HepG2 (cell line): ENCODE data around the gene S100P. TPM values are rescaled to one million over a fixed set of nuclear protein-coding genes. Genes with fewer than 3 reads are reported as not detected.
A peak's percentile ranks its signal among the peaks of the same experiment; 100 is the strongest.

ENCODE experiments used
- ASH2L ChIP-seq: fragments of 300-600, 200-600 bp; sonication (generic); IDR thresholded peaks from 2 replicates; pipeline ENCODE4 v1.7.0; 2017; ENCODE audit warnings: low read depth, mild to moderate bottlenecking, moderate library complexity, mixed read lengths, low read length; ENCODE audit not compliant: insufficient read length
- CBX2 ChIP-seq, 2 experiments: fragments of 200-600 bp in 1 of 2; sonication (generic); formaldehyde crosslinking in 1 of 2; IDR thresholded peaks; 2 replicates each; pipeline versions ENCODE4 v1.7.0 to v1.8.1; 2018 to 2022; ENCODE audit warnings: low read depth in 2 of 2, low read length in 1 of 2, mild to moderate bottlenecking in 1 of 2, missing genetic modification reagents in 1 of 2
- KDM5A ChIP-seq: fragments of 200-600 bp; sonication (generic); IDR thresholded peaks from 2 replicates; pipeline ENCODE4 v1.7.0; 2018; ENCODE audit warnings: antibody characterized with exemption, mild to moderate bottlenecking, low read length, borderline replicate concordance
- MAF1 ChIP-seq: sonication (generic); formaldehyde crosslinking; IDR thresholded peaks from 2 replicates; pipeline ENCODE4 v1.5.0; 2020; ENCODE audit warnings: missing genetic modification reagents, borderline replicate concordance
- MED8 ChIP-seq: sonication (generic); formaldehyde crosslinking; IDR thresholded peaks from 2 replicates; pipeline ENCODE4 v1.8.1; 2023; ENCODE audit warnings: mild to moderate bottlenecking, missing genetic modification reagents; ENCODE audit not compliant: insufficient replicate concordance
- NFYB ChIP-seq: sonication (generic); formaldehyde crosslinking; IDR thresholded peaks from 2 replicates; pipeline ENCODE4 v1.4.0; 2020; ENCODE audit warnings: missing genetic modification reagents
- RCOR2 ChIP-seq: IDR thresholded peaks from 2 replicates; pipeline ENCODE4 v1.6.1; 2016; ENCODE audit warnings: missing biosample characterization, missing genetic modification reagents
- SRSF1 ChIP-seq: fragments of 200-400 bp; formaldehyde crosslinking; optimal IDR thresholded peaks from 2 replicates; pipeline ENCODE3; 2017; ENCODE audit warnings: mild to moderate bottlenecking, low read depth, low read length, moderate library complexity
- TBX3 ChIP-seq: fragments of 450-650 bp; IDR thresholded peaks from 2 replicates; pipeline ENCODE4 v1.6.1; 2017; ENCODE audit warnings: antibody characterized with exemption, mild to moderate bottlenecking, inconsistent platforms, borderline replicate concordance
- TEAD3 ChIP-seq: optimal IDR thresholded peaks from 2 replicates; pipeline ENCODE3; 2016; ENCODE audit warnings: borderline replicate concordance
- U2AF2 ChIP-seq: fragments of 200-400 bp; formaldehyde crosslinking; IDR thresholded peaks from 2 replicates; pipeline ENCODE4 v1.6.1; 2017; ENCODE audit warnings: low read depth, mild to moderate bottlenecking, low read length
- XBP1 ChIP-seq: sonication (generic); formaldehyde crosslinking; IDR thresholded peaks from 2 replicates; pipeline ENCODE4 v1.5.0; 2020; ENCODE audit warnings: missing genetic modification reagents
- ZNF207 ChIP-seq: fragments of 450-650 bp; IDR thresholded peaks from 2 replicates; pipeline ENCODE4 v1.6.1; 2016; ENCODE audit warnings: antibody characterized with exemption, borderline replicate concordance
- ZNF234 ChIP-seq: sonication (generic); formaldehyde crosslinking; conservative IDR thresholded peaks from 2 replicates; pipeline ENCODE4 v1.5.1; 2020; ENCODE audit warnings: mild to moderate bottlenecking, missing genetic modification reagents
- ZNF333 ChIP-seq: sonication (generic); formaldehyde crosslinking; IDR thresholded peaks from 2 replicates; pipeline ENCODE4 v1.4.0; 2020; ENCODE audit warnings: mild to moderate bottlenecking, missing genetic modification reagents, borderline replicate concordance
- ZNF792 ChIP-seq: IDR thresholded peaks from 2 replicates; pipeline ENCODE4 v1.6.1; 2016
- ZNF83 ChIP-seq: sonication (generic); formaldehyde crosslinking; IDR thresholded peaks from 2 replicates; pipeline ENCODE4 v1.4.0; 2020; ENCODE audit warnings: missing genetic modification reagents, mild to moderate bottlenecking, borderline replicate concordance
- polyA plus RNA-seq, 8 experiments: library from polyadenylated mRNA; depleted of rRNA in 3 of 8; stranded (reverse) in 7 of 8; unstranded in 1 of 8; fragments of >200 nt; fragmentation: Illumina TruSeq in 4 of 8; extraction: Trizol in 4 of 8; gene quantifications; 2 replicates each; pipeline versions ENCODE4 v1.2.1 to v1.2.3, GENCODE V29; 2011 to 2016; ENCODE audit warnings: low read depth in 4 of 8, missing spikeins in 1 of 8, mixed read lengths in 1 of 8; ENCODE audit not compliant: insufficient read depth in 1 of 8
- total RNA-seq, 5 experiments: library from RNA; depleted of rRNA; stranded (reverse); fragments of >200 nt; fragmentation: Illumina TruSeq; extraction: Trizol; gene quantifications; 2 replicates each; pipeline ENCODE4 v1.2.3, GENCODE V29; 2016; ENCODE audit warnings: low read depth in 1 of 5
- TF ChIP-seq, protein P1 (sequence below): sonication (generic); formaldehyde crosslinking; IDR thresholded peaks from 2 replicates; pipeline ENCODE4 v1.5.0; 2020; ENCODE audit warnings: mild to moderate bottlenecking, missing genetic modification reagents, borderline replicate concordance
- TF ChIP-seq, protein P2 (sequence below): sonication (generic); formaldehyde crosslinking; IDR thresholded peaks from 2 replicates; pipeline ENCODE4 v1.4.0; 2020; ENCODE audit warnings: mild to moderate bottlenecking, missing genetic modification reagents
- TF ChIP-seq, protein P3 (sequence below): sonication (generic); formaldehyde crosslinking; IDR thresholded peaks from 2 replicates; pipeline ENCODE4 v1.4.0; 2020; ENCODE audit warnings: mild to moderate bottlenecking, missing genetic modification reagents
- TF ChIP-seq, protein P4 (sequence below): IDR thresholded peaks from 2 replicates; pipeline ENCODE4 v1.6.1; 2016; ENCODE audit warnings: low read depth, borderline replicate concordance
- TF ChIP-seq, protein P5 (sequence below): sonication (generic); formaldehyde crosslinking; IDR thresholded peaks from 2 replicates; pipeline ENCODE4 v1.4.0; 2020; ENCODE audit warnings: missing genetic modification reagents

S100P gene
- total and polyA plus RNA-seq, 2 of the 13 experiments (the other 11 are each of a cell fraction or from before 2014, with no cell fraction given) = 278 to 1,649 TPM

DNA sequence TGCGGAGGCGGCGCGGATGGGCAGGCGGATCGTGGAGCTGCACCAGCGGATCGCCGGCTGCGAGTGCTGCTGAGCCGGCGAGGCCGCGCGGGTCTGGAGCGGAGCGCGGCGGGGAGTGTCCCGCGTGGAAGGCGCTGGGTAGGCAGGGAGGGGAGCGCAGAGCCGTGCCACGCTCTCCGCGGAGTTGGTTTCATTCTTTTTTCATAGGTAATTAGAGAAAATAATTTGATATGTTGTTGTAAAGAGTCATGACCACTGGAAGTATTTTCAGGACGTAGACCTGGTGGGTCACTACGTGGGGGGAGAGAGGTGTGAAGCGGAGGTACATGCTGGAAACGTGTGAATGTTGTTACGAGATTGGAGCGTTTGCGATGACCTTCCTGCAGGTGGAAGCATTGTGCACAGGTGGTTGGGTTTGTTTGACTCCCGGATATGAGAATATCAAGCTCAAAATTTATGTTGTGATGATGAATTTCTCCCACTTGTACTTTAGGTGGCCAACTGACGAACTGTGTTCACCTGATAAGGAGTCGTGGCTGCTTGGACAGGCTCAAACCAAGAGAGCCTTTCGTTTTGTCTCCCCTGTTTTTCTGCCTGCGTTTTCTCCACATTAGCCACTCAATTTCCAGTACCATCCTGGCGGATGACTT lies 19.1 kb upstream of the S100P start (continued):
- TF ChIP-seq, protein P1, sequence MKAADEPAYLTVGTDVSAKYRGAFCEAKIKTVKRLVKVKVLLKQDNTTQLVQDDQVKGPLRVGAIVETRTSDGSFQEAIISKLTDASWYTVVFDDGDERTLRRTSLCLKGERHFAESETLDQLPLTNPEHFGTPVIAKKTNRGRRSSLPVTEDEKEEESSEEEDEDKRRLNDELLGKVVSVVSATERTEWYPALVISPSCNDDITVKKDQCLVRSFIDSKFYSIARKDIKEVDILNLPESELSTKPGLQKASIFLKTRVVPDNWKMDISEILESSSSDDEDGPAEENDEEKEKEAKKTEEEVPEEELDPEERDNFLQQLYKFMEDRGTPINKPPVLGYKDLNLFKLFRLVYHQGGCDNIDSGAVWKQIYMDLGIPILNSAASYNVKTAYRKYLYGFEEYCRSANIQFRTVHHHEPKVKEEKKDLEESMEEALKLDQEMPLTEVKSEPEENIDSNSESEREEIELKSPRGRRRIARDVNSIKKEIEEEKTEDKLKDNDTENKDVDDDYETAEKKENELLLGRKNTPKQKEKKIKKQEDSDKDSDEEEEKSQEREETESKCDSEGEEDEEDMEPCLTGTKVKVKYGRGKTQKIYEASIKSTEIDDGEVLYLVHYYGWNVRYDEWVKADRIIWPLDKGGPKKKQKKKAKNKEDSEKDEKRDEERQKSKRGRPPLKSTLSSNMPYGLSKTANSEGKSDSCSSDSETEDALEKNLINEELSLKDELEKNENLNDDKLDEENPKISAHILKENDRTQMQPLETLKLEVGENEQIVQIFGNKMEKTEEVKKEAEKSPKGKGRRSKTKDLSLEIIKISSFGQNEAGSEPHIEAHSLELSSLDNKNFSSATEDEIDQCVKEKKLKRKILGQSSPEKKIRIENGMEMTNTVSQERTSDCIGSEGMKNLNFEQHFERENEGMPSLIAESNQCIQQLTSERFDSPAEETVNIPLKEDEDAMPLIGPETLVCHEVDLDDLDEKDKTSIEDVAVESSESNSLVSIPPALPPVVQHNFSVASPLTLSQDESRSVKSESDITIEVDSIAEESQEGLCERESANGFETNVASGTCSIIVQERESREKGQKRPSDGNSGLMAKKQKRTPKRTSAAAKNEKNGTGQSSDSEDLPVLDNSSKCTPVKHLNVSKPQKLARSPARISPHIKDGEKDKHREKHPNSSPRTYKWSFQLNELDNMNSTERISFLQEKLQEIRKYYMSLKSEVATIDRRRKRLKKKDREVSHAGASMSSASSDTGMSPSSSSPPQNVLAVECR (CRISPR knock-in tag) = peak; percentile 39
- TF ChIP-seq, protein P2, sequence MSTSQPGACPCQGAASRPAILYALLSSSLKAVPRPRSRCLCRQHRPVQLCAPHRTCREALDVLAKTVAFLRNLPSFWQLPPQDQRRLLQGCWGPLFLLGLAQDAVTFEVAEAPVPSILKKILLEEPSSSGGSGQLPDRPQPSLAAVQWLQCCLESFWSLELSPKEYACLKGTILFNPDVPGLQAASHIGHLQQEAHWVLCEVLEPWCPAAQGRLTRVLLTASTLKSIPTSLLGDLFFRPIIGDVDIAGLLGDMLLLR (CRISPR knock-in tag) = no peak
- TF ChIP-seq ASH2L (no peak), SRSF1 (no peak), TEAD3 (CRISPR knock-in tag) (no peak), MED8 (CRISPR knock-in tag) (peak; percentile 39), ZNF83 (CRISPR knock-in tag) (no peak), TBX3 (0 out of 2 replicates have a peak, but pooled peaks have one; percentile 32), XBP1 (no peak), ZNF234 (CRISPR knock-in tag) (no peak), U2AF2 (no peak), NFYB (CRISPR knock-in tag) (no peak; the same call in 1 of the 2 replicates), RCOR2 (no peak), CBX2 (IDR thresholded peaks at IDR 0.05; ENCODE audit: low read depth, low read length) (no peak), CBX2 (CRISPR knock-in tag; IDR thresholded peaks at IDR 0.05; ENCODE audit: low read depth) (no peak), ZNF792 (0 out of 2 replicates have a peak, but pooled peaks have one; percentile 38), ZNF333 (CRISPR knock-in tag) (no peak), ZNF207 (no peak), KDM5A (peak; percentile 58), MAF1 (CRISPR knock-in tag) (no peak)
- TF ChIP-seq, protein P3, sequence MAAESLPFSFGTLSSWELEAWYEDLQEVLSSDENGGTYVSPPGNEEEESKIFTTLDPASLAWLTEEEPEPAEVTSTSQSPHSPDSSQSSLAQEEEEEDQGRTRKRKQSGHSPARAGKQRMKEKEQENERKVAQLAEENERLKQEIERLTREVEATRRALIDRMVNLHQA (CRISPR knock-in tag) = no peak
- TF ChIP-seq, protein P4, sequence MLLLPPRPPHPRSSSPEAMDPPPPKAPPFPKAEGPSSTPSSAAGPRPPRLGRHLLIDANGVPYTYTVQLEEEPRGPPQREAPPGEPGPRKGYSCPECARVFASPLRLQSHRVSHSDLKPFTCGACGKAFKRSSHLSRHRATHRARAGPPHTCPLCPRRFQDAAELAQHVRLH (CRISPR knock-in tag) = peak; percentile 75; the same call in 1 of the 2 replicates
- TF ChIP-seq, protein P5, sequence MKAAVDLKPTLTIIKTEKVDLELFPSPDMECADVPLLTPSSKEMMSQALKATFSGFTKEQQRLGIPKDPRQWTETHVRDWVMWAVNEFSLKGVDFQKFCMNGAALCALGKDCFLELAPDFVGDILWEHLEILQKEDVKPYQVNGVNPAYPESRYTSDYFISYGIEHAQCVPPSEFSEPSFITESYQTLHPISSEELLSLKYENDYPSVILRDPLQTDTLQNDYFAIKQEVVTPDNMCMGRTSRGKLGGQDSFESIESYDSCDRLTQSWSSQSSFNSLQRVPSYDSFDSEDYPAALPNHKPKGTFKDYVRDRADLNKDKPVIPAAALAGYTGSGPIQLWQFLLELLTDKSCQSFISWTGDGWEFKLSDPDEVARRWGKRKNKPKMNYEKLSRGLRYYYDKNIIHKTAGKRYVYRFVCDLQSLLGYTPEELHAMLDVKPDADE = peak; percentile 34; the same call in 1 of the 2 replicates
